Gastroesophageal sphincter (tissue), 4 donors: Measurements from ENCODE around the gene ZNF750. TPM values are rescaled to one million over a fixed set of nuclear protein-coding genes. Genes with fewer than 3 reads are reported as not detected.
A peak's percentile ranks its signal among the peaks of the same experiment; 100 is the strongest.

ENCODE experiments used
- ATAC-seq: fragments of 150-250 bp; one replicate; pipeline ENCODE4 v1.9.1; 2016; ENCODE audit warnings: mild to moderate bottlenecking, moderate library complexity
- H3K27ac ChIP-seq, 4 donors: fragments of 200-600 bp; sonication (generic) in 3 of 4; 1 replicate in 3 of 4; 2 replicates in 1 of 4; pipeline ENCODE4 v1.5.1; 2016 to 2019
- H3K27me3 ChIP-seq: fragments of 200-600 bp; sonication (generic); one replicate; pipeline ENCODE4 v1.5.1; 2019
- H3K36me3 ChIP-seq, 2 donors: fragments of 200-600 bp; sonication (generic); one replicate each; pipeline ENCODE4 v1.5.1; 2019; ENCODE audit warnings: control low read depth in 1 of 2
- H3K4me1 ChIP-seq, 3 donors: fragments of 200-600 bp; sonication (generic); 1 replicate in 2 of 3; 2 replicates in 1 of 3; pipeline ENCODE4 v1.5.1; 2016 to 2019; ENCODE audit warnings: control low read depth in 2 of 3
- H3K4me3 ChIP-seq, 2 donors: fragments of 200-600 bp; sonication (generic); one replicate each; pipeline ENCODE4 v1.5.1; 2019; ENCODE audit warnings: mild to moderate bottlenecking in 1 of 2, moderate library complexity in 1 of 2
- H3K9me3 ChIP-seq, 3 donors: fragments of 200-600 bp; sonication (generic); one replicate each; pipeline ENCODE4 v1.5.1; 2017 to 2019; ENCODE audit warnings: control low read depth in 2 of 3
- EP300 ChIP-seq: sonication (generic); formaldehyde crosslinking; IDR thresholded peaks from one replicate; pipeline ENCODE4 v1.6.1; 2017; ENCODE audit warnings: antibody characterized with exemption, mild to moderate bottlenecking
- POLR2A ChIP-seq, 2 donors: fragments of 450-650 bp; IDR thresholded peaks; one replicate each; pipeline ENCODE4 v1.6.1; 2017; ENCODE audit warnings: antibody characterized with exemption in 2 of 2, mild to moderate bottlenecking in 2 of 2, moderate library complexity in 1 of 2
- POLR2AphosphoS5 ChIP-seq: sonication (generic); formaldehyde crosslinking; IDR thresholded peaks from one replicate; pipeline ENCODE4 v1.6.1; 2017; ENCODE audit warnings: antibody characterized with exemption
- WGBS, 2 donors: methylation state at CpG; one replicate each; pipeline ENCODE4 v1.1.5; 2018; ENCODE audit warnings: low coverage in 1 of 2; 5-methylcytosine and 5-hydroxymethylcytosine counted together
- total RNA-seq, 4 donors: library from RNA; depleted of rRNA; stranded (reverse); fragments of >200 nt; gene quantifications; one replicate each; pipeline ENCODE4 v1.1.0, GENCODE V29; 2016
- TF ChIP-seq, protein P1 (sequence below), 4 experiments: fragments of 200-600 bp in 2 of 4; fragments of 450-650 bp in 2 of 4; sonication (generic) in 1 of 4; IDR thresholded peaks; one replicate each; pipeline ENCODE4 v1.5.1; 2017 to 2019; ENCODE audit warnings: antibody characterized with exemption in 4 of 4, mild to moderate bottlenecking in 2 of 4, moderate library complexity in 2 of 4

Gene ZNF750
- total RNA-seq, 4 donors from 2014 or later = 0.46 to 1.6 (median 1.1) TPM; not detected in 1

GRCh38 chr17:82883419-82884031 lies 43.7 kb upstream of the ZNF750 start:
- Histone ChIP-seq H3K9me3 (no peaks in the 10 kb centered on the region), H3K4me1 (peaks cover 0 to 69% (median 18%) of the 10 kb centered on the region in 3 donors), H3K27ac (peak overlapping the region in 1 of 4 donors; percentile 66), H3K27me3 (no peaks in the 10 kb centered on the region), H3K4me3 (no peak overlapping the region), H3K36me3 (peaks cover 0 to 10% of the 10 kb centered on the region in 2 donors)
- WGBS, 2 donors = 94% methylated on average over 18 of the region's 23 CpGs; no CpG with 5 or more reads in 1 of the 2 donors
- TF ChIP-seq POLR2A (IDR thresholded peaks at IDR 0.05) (no peak), POLR2AphosphoS5 (no peak), EP300 (no peak)
- ATAC-seq = no peak

GRCh38 chr17:82882715-82883418 lies 43.0 kb upstream of the ZNF750 start:
- ATAC-seq = no peak
- 89 to 94% methylated on average over 7 to 23 of the region's 39 CpGs for WGBS, 2 donors
- no peak overlapping the region for H3K4me3 ChIP-seq
- no peaks in the 10 kb centered on the region for H3K9me3 ChIP-seq
- TF ChIP-seq POLR2A (IDR thresholded peaks at IDR 0.05) (no peak), EP300 (no peak), POLR2AphosphoS5 (no peak)
- TF ChIP-seq, protein P1, sequence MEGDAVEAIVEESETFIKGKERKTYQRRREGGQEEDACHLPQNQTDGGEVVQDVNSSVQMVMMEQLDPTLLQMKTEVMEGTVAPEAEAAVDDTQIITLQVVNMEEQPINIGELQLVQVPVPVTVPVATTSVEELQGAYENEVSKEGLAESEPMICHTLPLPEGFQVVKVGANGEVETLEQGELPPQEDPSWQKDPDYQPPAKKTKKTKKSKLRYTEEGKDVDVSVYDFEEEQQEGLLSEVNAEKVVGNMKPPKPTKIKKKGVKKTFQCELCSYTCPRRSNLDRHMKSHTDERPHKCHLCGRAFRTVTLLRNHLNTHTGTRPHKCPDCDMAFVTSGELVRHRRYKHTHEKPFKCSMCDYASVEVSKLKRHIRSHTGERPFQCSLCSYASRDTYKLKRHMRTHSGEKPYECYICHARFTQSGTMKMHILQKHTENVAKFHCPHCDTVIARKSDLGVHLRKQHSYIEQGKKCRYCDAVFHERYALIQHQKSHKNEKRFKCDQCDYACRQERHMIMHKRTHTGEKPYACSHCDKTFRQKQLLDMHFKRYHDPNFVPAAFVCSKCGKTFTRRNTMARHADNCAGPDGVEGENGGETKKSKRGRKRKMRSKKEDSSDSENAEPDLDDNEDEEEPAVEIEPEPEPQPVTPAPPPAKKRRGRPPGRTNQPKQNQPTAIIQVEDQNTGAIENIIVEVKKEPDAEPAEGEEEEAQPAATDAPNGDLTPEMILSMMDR (IDR thresholded peaks at IDR 0.05) = no peak
- peaks cover 0 to 10% of the 10 kb centered on the region in 2 donors for H3K36me3 ChIP-seq
- H3K27ac ChIP-seq = peak overlapping the region in 3 of 4 donors; percentile 64 to 69 (median 66)
- H3K4me1 ChIP-seq = peaks cover 0 to 74% (median 18%) of the 10 kb centered on the region in 3 donors
- no peaks in the 10 kb centered on the region for H3K27me3 ChIP-seq

- H3K4me3 ChIP-seq = no peak overlapping the region
- peak overlapping the region in 3 of 4 donors; percentile 64 to 69 (median 66) for H3K27ac ChIP-seq
- H3K4me1 ChIP-seq = peaks cover 0 to 82% (median 18%) of the 10 kb centered on the region in 3 donors
- H3K36me3 ChIP-seq = peaks cover 0 to 10% of the 10 kb centered on the region in 2 donors
- TF ChIP-seq POLR2A (IDR thresholded peaks at IDR 0.05) (no peak), EP300 (no peak), POLR2AphosphoS5 (no peak)
- TF ChIP-seq, protein P1 (IDR thresholded peaks at IDR 0.05) = no peak
- H3K9me3 ChIP-seq = no peaks in the 10 kb centered on the region
- no peaks in the 10 kb centered on the region for H3K27me3 ChIP-seq
- 40 to 61% methylated on average over 2 to 6 of the region's 17 CpGs for WGBS, 2 donors
- ATAC-seq = peak; percentile 84
Observed at GRCh38 chr17:82881900-82882714, 42.3 kb upstream of the ZNF750 start.

- Histone ChIP-seq H3K4me3 (no peak overlapping the region), H3K4me1 (peaks cover 0 to 89% (median 18%) of the 10 kb centered on the region in 3 donors), H3K36me3 (peaks cover 0 to 10% of the 10 kb centered on the region in 2 donors), H3K9me3 (no peaks in the 10 kb centered on the region), H3K27ac (peak overlapping the region in 3 of 4 donors; percentile 64 to 69 (median 66)), H3K27me3 (no peaks in the 10 kb centered on the region)
- ATAC-seq = no peak
- 68 to 100% methylated on average over 2 to 4 of the region's 21 CpGs for WGBS, 2 donors
- TF ChIP-seq EP300 (no peak), POLR2AphosphoS5 (no peak), POLR2A (IDR thresholded peaks at IDR 0.05) (no peak)
- TF ChIP-seq, protein P1 (IDR thresholded peaks at IDR 0.05) = peak in 1 of 4 experiments; percentile 1
Observed at GRCh38 chr17:82881324-82881823, 41.6 kb upstream of the ZNF750 start.
